ENCODE measurements around the gene SPPL2B.

GRCh38 chr19:2334426-2334825, 5.9 kb downstream of the SPPL2B start:
- TF ChIP-seq CTCF (IDR thresholded peaks at IDR 0.05): no peak
- no peak for TF ChIP-seq POLR2A (IDR thresholded peaks at IDR 0.05)

All from ovary (tissue), 3 donors.